ENCODE measurements around the gene PRPF8. TPM values are rescaled to one million over a fixed set of nuclear protein-coding genes. Genes with fewer than 3 reads are reported as not detected.

PRPF8 gene
- total RNA-seq, 1 experiment from 2014 or later, result 398 TPM

GRCh38 chr17:1710807-1711553 is 26.3 kb upstream of the PRPF8 start:
- intact Hi-C loops (cut with micrococcal nuclease; ENCODE audit: unreplicated experiment), result loop anchor here (2.0 to 10.0 kb wide), 2 partner anchors 26 to 154 kb away; partner anchors contain the start of gene PRPF8
- H3K27me3 ChIP-seq (replicated peaks; ENCODE audit: control insufficient read depth, insufficient read depth, low read length), result no peaks in the 10 kb centered on the region
- H3K36me3 ChIP-seq (ENCODE audit: control insufficient read depth, insufficient read depth, low read length), result peaks cover 5% of the 10 kb centered on the region
- H3K27me3 Mint-ChIP-seq (ENCODE audit: insufficient read depth, unreplicated experiment), result no peaks in the 10 kb centered on the region
- peak in 1 of 2 experiments; percentile 50 for DNase-seq
- H3K27ac Mint-ChIP-seq (ENCODE audit: unreplicated experiment), result peak overlapping the region; percentile 95
- peak overlapping the region; percentile 71 for H3K4me3 ChIP-seq (ENCODE audit: low read depth, low read length)
- peaks cover 31% of the 10 kb centered on the region for H3K4me1 ChIP-seq
- peaks cover 34% of the 10 kb centered on the region for H3K4me1 Mint-ChIP-seq (ENCODE audit: low read depth, unreplicated experiment)
- ChIA-PET CTCF (interaction anchor here (0.6 to 1.5 kb wide), 3 partner anchors 42 to 73 kb away, joined by 3 to 5 read pairs (median 4); no protein-coding TSS in a partner anchor), POLR2A (interaction anchor here (0.6 to 1.8 kb wide), 5 partner anchors 14 to 144 kb away, joined by 3 to 6 read pairs (median 3); partner anchors contain the start of gene SLC43A2)
- no peak for TF ChIP-seq CTCF (IDR thresholded peaks at IDR 0.05; ENCODE audit: insufficient read depth in 1 of 2, low read depth in 1 of 2, low read length in 1 of 2, severe bottlenecking in 1 of 2, unreplicated experiment in 1 of 2)
- BruUV-seq (replicated peaks), result TSS peak; percentile 51
- peaks cover 57% of the 10 kb centered on the region for H3K36me3 Mint-ChIP-seq (ENCODE audit: insufficient read depth, unreplicated experiment)
- no peaks in the 10 kb centered on the region for H3K9me3 Mint-ChIP-seq (ENCODE audit: unreplicated experiment)
- peak overlapping the region; percentile 86 for H3K4me3 Mint-ChIP-seq (ENCODE audit: unreplicated experiment)
- no peaks in the 10 kb centered on the region for H3K9me3 ChIP-seq

- H3K9me3 Mint-ChIP-seq (ENCODE audit: unreplicated experiment), result no peaks in the 10 kb centered on the region
- peaks cover 34% of the 10 kb centered on the region for H3K4me1 Mint-ChIP-seq (ENCODE audit: low read depth, unreplicated experiment)
- DNase-seq, result peak; percentile 92 to 94
- intact Hi-C loops (cut with micrococcal nuclease; ENCODE audit: unreplicated experiment), result loop anchor here (2.0 to 10.0 kb wide), 2 partner anchors 25 to 155 kb away; partner anchors contain the start of gene PRPF8
- no peaks in the 10 kb centered on the region for H3K27me3 Mint-ChIP-seq (ENCODE audit: insufficient read depth, unreplicated experiment)
- BruUV-seq (replicated peaks), result no TSS peak
- Histone ChIP-seq H3K36me3 (ENCODE audit: control insufficient read depth, insufficient read depth, low read length) (peaks cover 5% of the 10 kb centered on the region), H3K27me3 (replicated peaks; ENCODE audit: control insufficient read depth, insufficient read depth, low read length) (no peaks in the 10 kb centered on the region), H3K4me1 (peaks cover 31% of the 10 kb centered on the region), H3K4me3 (ENCODE audit: low read depth, low read length) (peak within 1 kb of the TSS; percentile 71), H3K9me3 (no peaks in the 10 kb centered on the region)
- peak within 1 kb of the TSS; percentile 95 for H3K27ac Mint-ChIP-seq (ENCODE audit: unreplicated experiment)
- CTCF ChIA-PET, result interaction anchor here (0.5 to 1.5 kb wide), 5 partner anchors 56 to 97 kb away, joined by 3 to 8 read pairs (median 4); no protein-coding TSS in a partner anchor
- no peak for TF ChIP-seq CTCF (IDR thresholded peaks at IDR 0.05; ENCODE audit: insufficient read depth in 1 of 2, low read depth in 1 of 2, low read length in 1 of 2, severe bottlenecking in 1 of 2, unreplicated experiment in 1 of 2)
- peaks cover 51% of the 10 kb centered on the region for H3K36me3 Mint-ChIP-seq (ENCODE audit: insufficient read depth, unreplicated experiment)
- H3K4me3 Mint-ChIP-seq (ENCODE audit: unreplicated experiment), result peak within 1 kb of the TSS; percentile 86
- POLR2A ChIA-PET, result interaction anchor here (0.5 to 1.8 kb wide), 5 partner anchors 13 to 82 kb away, joined by 3 to 6 read pairs (median 3); partner anchors contain the start of gene SLC43A2
Measured at GRCh38 chr17:1709971-1710806, 25.5 kb upstream of the PRPF8 start, which contains the start of gene TLCD2. Gene TLCD2, minus strand, starts transcription at chr17:1710377. Its CDS starts 135 bp downstream, at chr17:1710242.
